Superior temporal gyrus (tissue), 1 donor: ENCODE data around the gene MFN2.
"Not testable (repeated sequence)": the region's sequence is repeated elsewhere in the genome, so short reads cannot be mapped to it uniquely, and the experiment has no call there.

Experiments
- DNase-seq: peaks from one replicate; pipeline ENCODE4 v3.0.0-alpha.2; 2016; ENCODE audit errors: extremely low spot score

The MFN2 gene

DNA sequence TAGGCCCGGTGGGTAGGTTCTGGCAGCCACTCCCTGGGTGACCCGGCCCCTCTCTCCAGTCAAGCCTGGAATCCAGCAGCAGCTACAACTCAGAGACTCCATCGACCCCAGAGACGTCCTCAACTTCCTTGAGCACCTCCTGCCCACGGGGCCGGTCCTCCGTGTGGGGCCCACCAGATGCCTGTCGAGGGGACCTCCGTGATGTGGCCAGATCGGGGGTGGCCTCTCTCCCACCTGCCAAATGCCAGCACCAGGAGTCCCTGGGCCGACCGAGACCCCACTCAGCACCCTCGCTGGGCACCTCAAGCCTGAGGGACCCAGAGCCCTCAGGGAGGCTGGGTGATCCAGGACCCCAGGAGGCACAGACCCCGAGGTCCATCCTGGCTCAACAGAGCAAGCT lies 41.8 kb downstream of the MFN2 start:
- DNase-seq, result no peak

DNA sequence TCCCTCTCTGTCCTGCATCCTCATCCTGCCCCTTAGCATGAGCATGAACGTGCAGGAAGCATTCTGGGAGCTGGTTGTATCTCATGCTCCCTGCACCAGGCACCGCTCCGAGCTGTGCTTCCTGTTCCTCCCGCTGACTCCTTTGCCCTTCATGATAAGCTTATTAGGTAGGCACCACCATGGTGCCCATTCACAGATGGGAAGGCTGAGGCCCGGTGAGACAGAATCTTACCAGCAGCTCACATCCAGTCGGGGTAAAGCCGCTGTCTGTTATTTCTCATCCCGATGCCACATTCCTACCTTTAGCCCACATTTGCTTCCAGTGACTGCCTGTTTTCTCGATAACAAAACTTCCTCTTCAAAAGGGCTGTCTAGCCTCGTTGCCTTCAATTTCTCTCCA lies 46.3 kb downstream of the MFN2 start:
- no peak for DNase-seq

DNA sequence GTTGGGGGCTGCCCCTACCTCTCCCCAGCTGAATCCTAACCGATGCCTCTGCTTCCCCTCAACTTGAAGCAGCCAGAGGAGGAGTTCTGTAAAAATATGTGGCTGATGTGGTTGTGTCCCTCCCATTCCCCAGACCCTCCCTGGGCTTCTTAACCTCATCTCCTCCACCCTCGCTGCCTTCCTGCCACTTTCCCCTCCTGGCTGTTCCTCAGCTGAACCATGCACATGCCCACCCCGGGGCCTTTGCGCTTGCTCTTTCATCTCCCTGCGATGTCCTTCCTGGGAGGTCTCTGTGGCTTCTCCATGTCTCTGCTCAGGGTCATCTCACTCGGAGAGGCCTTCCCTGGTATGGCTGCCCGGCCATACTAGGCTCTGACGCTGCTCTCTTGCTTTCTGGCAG lies 48.0 kb downstream of the MFN2 start:
- DNase-seq, result no peak

DNA sequence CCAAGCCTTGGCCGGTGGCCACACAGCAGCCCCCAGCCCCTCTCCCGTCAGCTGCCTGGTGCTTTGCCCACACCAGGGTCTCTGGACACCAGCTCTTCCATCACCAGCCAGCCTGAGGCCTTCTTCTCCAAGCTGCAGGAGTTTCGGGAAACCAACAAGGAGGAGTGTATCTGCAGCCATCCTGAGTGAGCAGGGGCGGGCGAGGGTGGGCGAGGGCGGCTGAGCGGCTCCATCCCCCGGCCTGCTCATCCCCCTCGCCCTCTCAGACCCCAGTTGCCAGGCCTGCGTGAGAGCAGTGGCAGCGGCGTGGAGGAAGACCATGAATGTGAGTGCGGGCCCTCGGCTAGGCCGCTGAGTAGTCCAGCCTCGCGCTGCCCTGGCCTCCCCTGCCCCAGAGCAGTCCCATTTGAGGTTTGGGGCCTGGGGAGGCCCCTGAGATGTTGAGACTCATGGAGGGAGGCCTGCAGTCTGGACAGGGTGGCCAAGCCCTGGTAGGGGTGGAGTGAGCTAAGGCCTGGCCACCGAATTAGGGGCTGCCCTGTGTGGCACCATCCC lies 48.8 kb downstream of the MFN2 start:
- DNase-seq, result no peak

DNA sequence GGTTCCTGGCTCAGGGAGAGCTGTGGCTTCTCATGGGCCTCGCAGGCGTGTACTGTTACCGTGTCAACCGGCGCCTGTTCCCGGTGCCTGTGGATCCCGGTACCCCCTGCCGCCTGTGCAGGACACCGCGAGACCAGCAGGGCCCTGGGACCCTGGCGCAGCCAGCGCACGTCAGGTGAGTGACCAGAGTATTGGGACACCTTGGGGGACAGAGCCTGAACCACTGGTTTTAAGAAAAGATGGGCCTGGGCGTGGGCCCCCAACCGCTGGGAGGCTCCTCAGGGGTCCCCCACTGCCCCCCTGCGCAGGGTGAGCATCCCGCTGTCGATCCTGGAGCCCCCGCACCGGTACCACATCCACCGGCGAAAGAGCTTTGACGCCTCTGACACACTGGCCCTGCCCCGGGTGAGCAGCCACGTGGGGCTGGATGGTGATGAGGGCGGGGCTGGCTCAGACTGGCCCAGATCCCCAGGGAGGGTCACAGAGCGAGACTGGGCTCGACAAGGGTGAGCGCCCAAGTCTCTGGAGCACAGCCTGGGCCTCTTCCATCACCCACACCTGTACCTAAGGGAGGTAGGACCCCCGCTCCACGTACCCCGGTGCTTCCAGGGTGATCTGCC lies 49.6 kb downstream of the MFN2 start:
- no peak for DNase-seq

DNA sequence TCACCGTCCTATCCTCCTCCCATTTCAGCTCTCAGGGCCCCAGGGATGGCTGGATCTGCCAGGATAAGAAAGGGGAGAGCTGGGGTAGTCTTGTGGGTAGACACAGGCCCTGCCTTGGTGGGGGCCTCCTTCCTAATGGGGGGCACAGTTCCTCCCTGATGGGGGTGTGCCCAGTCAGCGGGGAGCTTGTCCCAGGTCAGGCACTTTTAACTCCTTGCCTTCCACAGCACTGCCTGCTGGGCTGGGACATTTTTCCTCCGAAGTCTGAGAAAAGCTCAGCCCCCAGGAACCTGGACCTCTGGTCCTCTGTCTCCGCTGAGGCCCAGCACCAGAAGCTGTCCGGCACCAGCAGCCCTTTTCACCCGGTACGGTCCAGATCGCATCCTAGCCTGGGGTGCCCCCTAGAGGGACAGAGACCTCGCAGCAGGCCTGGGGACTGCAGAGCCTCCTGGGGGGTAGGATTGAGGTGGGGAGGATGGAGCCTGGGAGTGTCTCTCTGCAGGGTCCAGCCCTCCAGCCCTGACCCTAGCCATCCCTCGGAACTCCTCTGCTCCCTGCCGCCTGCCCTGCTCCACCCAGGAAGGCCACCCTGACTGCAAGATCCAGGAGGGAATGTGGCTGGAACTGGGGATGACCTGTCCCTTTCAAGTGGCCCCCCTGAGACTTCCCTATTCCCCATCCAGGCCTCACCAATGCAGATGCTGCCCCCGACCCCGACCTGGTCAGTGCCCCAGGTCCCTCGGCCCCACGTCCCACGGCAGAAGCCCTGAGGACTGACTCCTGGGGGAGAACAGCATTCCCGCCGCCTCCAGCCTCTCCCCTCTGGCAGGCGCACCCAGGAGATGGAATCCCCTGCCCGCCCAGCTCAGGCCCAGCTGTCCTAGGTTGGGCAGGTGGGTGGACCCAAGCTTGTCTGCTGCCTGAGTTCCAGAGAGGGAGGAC lies 51.1 kb downstream of the MFN2 start:
- no peak for DNase-seq

DNA sequence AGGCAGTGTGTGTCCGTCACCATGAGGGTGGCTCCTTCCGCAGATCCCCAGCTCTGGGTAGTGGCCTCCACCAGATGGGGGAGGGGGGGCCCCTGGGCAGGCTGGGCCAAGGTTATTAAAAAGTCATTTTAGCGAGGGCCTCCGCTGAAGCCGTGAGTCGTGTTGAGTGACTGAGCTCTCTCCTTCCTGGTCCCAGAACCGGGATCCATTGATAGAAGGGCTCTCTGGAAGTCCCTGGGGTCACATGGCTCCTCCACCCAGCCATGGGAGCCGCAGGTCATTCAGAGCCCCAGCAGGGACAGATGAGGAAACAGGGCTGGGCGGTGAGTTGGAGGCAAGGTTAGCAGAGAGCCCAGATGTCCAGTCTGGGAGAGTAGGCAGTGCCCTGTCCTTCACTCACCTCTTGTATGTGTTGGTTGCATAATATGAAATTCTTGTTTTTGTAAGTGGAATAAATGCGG lies 51.9 kb downstream of the MFN2 start:
- no peak for DNase-seq

DNA sequence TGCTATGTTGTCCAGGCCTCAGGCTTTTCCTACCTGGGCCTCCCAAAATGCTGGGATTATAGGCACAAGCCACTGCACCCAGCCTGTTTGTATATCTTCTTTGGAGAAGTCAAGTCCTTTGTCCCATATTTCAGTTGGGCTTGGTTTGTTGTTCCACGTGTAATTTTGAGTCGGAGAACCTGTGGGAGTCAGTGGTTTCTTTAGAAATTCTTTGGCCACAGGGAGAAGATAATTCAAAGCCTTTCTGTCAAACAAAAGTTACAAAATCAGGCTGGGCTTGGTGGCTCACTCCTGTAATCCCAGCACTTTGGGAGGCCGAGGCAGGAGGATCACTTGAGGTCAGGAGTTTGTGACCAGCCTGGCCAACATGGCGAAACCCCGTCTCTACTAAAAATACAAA lies 53.2 kb downstream of the MFN2 start:
- not testable (repeated sequence) for DNase-seq

DNA sequence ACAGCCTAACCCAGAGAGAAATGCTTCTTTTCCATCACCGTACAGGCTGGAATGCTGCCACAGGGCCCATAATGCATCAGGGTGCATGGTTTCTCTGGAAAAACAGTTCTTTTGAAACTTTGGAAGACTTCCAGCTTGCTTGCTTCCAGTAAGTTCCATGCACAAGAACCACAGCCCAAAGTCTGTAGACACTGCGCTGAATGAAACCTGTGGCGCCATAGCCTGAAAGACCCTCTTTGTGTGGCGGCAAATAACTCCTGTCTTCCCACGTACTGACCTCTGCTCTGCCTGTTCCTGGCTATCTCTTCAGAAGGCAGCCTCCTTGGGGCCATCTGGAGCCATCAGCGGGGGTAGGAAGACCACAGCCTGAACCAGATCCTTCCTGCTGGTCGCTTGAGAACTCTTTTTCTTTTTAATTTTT lies 54.1 kb downstream of the MFN2 start:
- peak; percentile 15 for DNase-seq

DNA sequence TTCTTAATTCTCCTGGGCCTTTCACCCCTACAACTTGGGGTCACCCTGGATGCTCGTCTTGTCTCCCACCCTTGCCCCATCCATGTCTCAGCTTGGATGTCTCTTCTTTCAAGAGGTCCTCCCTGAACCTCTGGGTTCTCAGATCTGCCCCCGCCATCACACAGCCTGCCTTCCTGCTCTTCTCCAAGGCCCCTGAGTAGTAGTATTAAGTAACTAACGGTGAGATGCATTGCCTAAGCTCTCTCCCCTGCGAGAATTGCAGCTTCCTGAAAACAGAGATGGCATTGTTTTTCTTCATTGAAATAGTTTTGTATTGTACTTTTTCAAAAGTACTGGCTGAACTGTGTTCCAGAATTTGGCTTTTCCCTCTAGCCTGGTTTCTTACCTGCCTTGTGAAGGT lies 55.1 kb downstream of the MFN2 start:
- no peak for DNase-seq

DNA sequence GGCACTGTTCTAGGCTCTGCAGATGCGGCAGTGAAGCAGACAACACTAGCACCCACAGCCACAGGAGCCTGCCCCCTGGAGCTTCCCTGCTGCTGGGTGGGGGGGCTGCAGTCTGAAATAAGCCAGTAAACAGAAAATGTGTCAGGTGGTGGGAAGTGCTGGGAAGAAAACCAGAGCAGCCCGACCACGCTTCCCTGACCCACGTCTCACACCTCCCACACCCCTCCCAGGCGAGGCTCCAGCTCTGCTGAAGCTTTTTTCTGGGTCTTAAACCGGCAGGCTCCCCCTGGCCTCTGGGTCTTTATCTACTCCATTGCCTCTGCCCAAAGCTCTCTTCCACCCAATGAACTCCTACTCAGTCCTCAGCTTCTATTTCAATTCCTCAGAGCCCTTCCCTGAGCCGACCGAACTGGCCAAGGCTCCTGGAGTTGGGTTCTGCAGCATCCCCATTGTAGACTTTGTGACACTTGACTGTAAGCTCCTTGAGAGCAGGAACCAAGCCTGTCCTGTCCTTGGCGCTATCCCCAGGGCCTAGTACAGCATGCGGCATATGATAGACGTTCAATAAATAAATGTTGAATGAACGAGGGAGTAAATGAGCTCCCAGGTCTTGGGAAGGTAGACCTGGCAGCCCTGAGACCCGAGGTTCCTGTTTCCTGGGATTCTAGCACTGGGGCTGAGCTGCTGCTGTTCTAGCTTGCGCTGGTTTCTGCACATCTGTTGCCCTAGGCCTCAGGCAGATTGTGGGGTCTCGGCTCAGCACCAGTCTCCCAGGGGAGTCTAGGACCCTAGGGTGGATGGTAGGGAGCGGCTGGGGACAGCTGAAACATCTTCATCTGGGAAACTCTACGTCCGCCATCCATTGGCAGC lies 57.5 kb downstream of the MFN2 start:
- no peak for DNase-seq

DNA sequence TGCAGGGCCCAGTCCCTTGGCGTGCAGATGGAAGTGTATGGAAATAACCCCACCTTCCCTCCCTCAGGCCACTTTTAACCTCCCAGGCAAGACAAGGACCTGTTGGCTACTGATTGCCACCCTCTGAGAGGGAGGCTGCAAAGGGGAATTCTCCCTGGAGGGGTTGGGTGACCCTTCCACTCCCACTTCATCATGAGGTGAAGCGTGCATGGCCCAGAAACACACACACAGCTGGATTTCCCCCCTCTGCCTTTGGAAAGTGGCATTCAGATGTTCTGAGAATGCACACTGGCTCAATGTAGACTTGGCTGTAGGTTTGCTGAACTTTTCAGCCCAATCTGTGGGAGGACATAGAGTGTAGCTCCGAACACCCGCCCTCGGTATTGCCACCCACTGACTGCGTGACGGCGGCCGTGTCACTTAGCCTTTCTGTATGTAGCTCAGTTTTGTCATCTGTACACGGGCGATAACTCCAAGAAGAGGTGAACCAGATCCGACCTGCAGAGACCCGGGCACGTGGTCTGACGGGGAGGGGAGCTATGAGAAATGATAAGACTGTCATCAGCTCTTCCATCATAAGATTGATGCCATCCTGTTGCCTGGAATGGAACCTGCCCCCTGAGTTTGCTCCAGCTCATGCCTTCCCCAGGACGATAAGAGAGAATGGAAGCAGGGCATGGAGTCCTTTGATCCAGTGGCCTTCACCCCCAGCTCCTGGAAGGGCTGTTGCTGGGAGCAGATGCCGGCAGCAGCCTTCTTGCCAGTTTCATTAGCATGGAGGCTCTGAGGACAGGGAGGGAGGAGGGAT lies 58.3 kb downstream of the MFN2 start:
- DNase-seq, result no peak

DNA sequence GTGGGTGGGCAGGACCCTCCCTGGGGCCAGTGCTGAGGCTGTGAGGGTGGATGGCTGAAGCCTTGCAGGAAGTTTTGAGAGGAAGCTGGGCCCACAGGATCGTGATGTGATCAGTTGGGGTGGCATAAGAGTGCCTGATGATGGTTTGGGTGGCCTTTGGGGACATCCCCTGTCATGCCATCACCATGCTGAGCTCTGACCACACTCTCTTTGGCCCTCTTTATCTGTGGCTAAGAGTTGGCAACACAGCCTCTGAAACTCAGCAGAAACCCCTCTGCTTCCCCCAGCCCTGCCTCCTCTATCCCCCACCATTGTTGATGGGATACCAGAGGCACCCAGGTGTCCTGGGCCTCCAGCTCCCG lies 58.9 kb downstream of the MFN2 start:
- DNase-seq, result no peak

DNA sequence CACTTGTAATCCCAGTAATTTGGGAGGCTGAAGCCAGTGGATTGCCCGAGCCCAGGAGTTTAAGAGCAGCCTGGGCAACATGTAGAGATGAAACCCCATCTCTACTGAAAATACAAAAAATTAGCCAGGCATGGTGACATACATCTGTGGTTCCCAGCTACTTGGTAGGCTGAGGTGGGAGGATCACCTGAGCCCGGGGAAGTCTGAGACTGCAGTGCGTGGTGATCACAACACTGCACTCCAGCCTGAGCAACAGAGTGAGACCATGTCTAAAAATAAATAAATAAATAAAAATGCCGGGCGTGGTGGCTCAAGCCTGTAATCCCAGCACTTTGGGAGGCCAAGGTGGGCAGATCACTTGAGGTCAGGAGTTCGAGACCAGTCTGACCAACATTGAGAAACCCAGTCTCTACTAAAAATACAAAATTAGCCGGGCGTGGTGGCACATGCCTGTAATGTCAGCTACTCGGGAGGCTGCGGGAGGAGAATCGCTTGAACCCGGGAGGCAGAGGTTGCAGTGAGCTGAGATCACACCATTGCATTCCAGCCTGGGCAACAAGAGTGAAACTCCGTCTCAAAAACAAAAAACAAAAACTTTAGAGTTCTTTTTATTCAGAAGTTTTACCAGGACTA lies 59.7 kb downstream of the MFN2 start:
- not testable (repeated sequence) for DNase-seq

DNA sequence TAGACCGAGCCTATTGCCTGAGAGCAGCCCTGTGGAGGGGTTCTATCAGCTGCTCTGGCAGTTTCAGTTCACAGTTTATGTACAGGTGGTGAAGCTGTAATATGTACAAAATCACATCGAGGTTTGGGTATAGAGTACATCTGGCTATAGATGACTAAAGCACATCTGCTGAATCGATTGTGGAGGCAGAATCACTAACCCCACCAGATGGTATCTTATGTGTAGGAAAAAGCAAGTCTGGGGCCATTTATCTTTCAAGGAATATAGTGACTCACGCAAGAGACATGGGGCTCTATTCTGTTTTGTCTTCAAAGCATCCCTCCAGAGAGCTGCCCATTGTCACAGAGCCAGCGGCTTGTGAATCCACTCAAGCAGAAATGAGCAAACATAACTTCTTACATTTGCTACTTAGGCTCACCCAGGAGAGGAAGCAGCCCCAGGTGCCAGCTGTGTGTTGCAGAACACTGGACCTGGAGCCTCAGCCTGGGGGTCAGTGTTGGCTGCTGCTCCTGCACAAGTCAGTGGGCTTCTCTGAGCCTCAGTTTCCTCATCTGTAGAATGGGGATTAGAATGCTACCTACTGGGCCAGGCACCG lies 60.3 kb downstream of the MFN2 start:
- DNase-seq, result no peak

DNA sequence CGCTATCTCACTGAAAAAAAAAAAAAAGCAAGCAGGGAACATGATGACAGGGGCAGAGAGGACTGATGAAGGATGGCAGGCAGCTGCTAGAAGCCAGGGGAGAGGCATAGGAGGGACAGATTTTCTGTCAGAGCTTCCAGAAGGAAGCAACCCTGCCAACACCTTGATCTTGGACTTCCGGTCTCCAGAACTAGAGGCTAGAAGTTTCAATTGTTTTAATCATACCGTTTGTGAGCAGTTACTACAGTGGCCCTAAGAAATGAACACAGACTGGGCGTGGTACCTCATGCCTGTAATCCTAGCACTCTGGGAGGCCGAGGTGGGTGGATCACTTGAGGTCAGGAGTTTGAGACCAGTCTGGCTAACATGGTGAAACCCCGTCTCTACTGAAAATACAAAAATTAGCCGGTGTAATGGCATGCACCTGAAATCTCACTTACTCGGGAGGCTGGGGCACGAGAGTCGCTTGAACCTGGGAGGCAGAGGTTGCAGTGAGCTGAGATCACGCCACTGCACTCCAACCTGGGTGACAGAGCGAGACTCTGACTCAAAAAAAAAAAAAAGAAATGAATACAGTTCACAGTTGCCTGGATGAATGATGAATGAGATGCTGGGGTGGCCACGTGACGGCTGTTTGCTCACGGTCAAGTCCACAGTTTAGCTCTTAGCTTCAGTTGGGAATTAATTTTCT lies 64.1 kb downstream of the MFN2 start:
- DNase-seq, result not testable (repeated sequence)

DNA sequence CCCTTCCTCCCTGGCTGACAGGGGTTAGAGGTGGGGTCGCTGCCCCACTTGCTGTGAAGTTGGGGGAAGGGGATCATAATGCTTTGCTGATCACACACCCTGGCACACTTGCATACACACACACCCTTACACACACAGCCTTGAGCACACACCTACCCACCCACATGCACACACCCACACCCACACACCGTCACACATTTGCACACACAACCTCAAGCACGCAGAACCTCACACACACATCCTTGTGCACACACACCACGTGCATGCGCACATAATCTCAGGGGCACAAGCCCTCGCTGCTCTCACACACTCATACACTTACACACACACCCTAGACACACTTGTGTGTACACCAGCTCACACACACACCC lies 66.5 kb downstream of the MFN2 start:
- DNase-seq, result no peak

DNA sequence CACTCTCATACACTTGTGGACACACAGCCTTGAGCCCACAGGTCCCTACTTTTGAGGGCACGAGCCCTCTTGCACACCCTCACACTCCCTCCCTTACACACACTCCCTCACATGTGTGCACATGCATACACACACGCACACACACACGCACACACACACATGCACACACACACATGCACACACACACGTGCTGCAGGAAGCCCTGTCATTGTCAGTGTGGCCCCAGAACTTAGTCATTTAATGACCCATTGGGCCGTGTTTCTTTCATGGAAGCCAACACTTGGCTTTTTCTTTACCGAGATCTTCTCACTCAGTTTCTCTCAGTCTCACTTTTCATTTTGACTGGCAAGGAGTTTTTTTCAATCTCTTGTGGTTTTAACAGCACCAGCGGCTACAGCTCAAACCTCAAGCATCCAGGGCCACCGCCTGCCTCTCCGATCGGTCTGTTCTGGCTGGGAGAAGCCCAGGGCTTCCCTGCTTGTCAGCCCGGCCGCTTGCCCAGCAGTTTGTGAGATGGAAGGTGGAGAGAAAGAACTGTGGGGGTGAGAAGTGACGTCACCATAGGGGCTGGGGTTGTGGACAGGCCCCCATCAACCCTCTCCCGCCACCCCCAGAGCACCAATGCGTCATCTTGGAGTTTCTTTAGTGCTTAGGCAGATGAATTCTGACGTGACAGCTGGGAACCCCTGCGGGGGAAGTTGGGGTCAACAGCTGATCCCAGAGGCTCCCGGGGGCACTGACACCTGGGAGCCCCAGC lies 67.1 kb downstream of the MFN2 start:
- DNase-seq, result no peak

DNA sequence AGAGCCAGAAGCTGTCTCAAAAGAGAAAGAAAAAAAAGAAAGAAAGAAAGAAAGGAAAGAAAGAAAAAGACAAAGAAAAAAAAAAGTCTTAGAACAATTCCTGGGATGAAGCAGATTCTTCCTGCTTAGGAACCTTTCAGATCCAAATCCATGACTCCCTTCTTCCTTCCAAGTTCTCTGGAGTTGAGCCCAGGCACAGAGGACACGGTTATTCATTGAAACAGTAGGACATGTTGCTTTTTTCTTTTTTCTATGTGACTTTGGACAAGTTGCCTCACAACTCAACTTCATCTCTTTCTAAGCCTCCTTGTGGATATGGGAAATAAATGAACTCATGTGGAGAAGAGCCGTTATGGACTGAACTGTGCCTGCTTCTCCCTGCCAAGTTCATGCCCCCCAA lies 68.1 kb downstream of the MFN2 start:
- DNase-seq, result no peak
